ENCODE measurements around the gene TSPAN14.

- TF ChIP-seq POLR2A (IDR thresholded peaks at IDR 0.05): no peak
- TF ChIP-seq, protein P1, sequence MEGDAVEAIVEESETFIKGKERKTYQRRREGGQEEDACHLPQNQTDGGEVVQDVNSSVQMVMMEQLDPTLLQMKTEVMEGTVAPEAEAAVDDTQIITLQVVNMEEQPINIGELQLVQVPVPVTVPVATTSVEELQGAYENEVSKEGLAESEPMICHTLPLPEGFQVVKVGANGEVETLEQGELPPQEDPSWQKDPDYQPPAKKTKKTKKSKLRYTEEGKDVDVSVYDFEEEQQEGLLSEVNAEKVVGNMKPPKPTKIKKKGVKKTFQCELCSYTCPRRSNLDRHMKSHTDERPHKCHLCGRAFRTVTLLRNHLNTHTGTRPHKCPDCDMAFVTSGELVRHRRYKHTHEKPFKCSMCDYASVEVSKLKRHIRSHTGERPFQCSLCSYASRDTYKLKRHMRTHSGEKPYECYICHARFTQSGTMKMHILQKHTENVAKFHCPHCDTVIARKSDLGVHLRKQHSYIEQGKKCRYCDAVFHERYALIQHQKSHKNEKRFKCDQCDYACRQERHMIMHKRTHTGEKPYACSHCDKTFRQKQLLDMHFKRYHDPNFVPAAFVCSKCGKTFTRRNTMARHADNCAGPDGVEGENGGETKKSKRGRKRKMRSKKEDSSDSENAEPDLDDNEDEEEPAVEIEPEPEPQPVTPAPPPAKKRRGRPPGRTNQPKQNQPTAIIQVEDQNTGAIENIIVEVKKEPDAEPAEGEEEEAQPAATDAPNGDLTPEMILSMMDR (IDR thresholded peaks at IDR 0.05): no peak
Observed at GRCh38 chr10:80433134-80433533, 21.0 kb upstream of the TSPAN14 start.
